ENCODE measurements around the gene CUX1.

DNA sequence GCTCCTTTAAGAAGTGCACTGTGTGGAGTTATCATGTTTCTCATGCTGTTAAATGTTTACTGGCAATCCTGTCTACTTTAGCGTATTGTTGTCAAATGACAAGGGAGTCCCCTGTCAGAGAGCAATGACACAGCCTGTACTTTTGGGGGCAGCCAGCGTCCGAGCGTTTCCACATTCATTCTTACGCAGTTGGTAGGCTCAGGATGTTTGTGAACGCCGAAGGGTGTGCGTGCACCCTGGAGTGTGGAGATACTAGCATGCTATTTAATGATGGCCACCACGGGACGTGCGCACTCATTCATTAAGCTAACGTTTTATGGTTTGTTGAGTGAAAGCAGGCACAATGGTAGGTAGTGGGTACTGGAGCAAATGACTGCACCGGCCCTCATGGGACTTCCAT, 48.0 kb downstream of the CUX1 start:
- TF ChIP-seq PPARA (CRISPR knock-in tag; IDR thresholded peaks at IDR 0.05; ENCODE audit: borderline replicate concordance), result no peak
- TF ChIP-seq, protein P1, sequence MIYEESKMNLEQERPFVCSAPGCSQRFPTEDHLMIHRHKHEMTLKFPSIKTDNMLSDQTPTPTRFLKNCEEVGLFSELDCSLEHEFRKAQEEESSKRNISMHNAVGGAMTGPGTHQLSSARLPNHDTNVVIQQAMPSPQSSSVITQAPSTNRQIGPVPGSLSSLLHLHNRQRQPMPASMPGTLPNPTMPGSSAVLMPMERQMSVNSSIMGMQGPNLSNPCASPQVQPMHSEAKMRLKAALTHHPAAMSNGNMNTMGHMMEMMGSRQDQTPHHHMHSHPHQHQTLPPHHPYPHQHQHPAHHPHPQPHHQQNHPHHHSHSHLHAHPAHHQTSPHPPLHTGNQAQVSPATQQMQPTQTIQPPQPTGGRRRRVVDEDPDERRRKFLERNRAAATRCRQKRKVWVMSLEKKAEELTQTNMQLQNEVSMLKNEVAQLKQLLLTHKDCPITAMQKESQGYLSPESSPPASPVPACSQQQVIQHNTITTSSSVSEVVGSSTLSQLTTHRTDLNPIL (CRISPR knock-in tag; IDR thresholded peaks at IDR 0.05; ENCODE audit: low read depth), result no peak
- no peak for TF ChIP-seq BACH2 (CRISPR knock-in tag; IDR thresholded peaks at IDR 0.05; ENCODE audit: borderline replicate concordance)

Measured in SK-N-SH treated with all-trans-retinoic acid at 6 μM for 48 hours (cell line).